PFSK-1 (cell line): ENCODE measurements around the gene GABRB1.

Experiments
- POLR2AphosphoS5 ChIP-seq: IDR thresholded peaks from 2 replicates; pipeline ENCODE4 v1.6.1; 2012; ENCODE audit warnings: low read depth, mild to moderate bottlenecking, control low read depth, low read length, moderate library complexity
- TAF1 ChIP-seq: IDR thresholded peaks from 2 replicates; pipeline ENCODE4 v1.6.1; 2012; ENCODE audit warnings: low read length, control low read depth, borderline replicate concordance; ENCODE audit not compliant: insufficient read depth
- TF ChIP-seq, protein P1 (sequence below), 2 experiments: IDR thresholded peaks; 2 replicates each; pipeline versions ENCODE4 v1.6.1 to v1.8.0; 2011 to 2012; ENCODE audit warnings: low read depth in 2 of 2, low read length in 2 of 2, control low read depth in 1 of 2, inconsistent platforms in 1 of 2, mild to moderate bottlenecking in 1 of 2, moderate library complexity in 1 of 2; ENCODE audit not compliant: insufficient read depth in 1 of 2

DNA sequence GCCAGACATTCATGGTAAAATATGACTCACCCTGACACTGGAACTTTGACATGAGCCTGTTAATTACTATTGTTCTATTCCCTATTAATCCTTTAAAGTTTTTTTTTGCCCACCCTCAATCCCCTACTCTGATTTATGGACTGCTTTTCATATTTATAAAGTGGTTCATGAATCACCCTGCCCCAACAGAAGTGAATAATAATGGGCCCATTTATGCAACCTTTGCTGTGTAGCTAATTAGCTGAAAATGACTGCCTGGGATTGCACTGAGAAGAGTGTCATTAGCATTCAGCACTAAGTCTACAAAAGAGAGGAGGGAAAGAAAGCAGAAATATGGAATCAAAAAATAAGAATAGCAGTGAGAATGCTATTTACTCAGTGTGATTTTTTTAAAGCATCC, 277.8 kb downstream of the GABRB1 start:
- TF ChIP-seq POLR2AphosphoS5 (no peak), TAF1 (no peak)
- TF ChIP-seq, protein P1, sequence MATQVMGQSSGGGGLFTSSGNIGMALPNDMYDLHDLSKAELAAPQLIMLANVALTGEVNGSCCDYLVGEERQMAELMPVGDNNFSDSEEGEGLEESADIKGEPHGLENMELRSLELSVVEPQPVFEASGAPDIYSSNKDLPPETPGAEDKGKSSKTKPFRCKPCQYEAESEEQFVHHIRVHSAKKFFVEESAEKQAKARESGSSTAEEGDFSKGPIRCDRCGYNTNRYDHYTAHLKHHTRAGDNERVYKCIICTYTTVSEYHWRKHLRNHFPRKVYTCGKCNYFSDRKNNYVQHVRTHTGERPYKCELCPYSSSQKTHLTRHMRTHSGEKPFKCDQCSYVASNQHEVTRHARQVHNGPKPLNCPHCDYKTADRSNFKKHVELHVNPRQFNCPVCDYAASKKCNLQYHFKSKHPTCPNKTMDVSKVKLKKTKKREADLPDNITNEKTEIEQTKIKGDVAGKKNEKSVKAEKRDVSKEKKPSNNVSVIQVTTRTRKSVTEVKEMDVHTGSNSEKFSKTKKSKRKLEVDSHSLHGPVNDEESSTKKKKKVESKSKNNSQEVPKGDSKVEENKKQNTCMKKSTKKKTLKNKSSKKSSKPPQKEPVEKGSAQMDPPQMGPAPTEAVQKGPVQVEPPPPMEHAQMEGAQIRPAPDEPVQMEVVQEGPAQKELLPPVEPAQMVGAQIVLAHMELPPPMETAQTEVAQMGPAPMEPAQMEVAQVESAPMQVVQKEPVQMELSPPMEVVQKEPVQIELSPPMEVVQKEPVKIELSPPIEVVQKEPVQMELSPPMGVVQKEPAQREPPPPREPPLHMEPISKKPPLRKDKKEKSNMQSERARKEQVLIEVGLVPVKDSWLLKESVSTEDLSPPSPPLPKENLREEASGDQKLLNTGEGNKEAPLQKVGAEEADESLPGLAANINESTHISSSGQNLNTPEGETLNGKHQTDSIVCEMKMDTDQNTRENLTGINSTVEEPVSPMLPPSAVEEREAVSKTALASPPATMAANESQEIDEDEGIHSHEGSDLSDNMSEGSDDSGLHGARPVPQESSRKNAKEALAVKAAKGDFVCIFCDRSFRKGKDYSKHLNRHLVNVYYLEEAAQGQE (IDR thresholded peaks at IDR 0.05; ENCODE audit: insufficient read depth in 1 of 2, low read depth in 2 of 2, low read length in 2 of 2): no peak
